Measurements from ENCODE around the gene CDK9. TPM values are rescaled to one million over a fixed set of nuclear protein-coding genes. Genes with fewer than 3 reads are reported as not detected.

Gene CDK9
- total RNA-seq, 1 experiment from 2014 or later = 62.1 TPM

DNA sequence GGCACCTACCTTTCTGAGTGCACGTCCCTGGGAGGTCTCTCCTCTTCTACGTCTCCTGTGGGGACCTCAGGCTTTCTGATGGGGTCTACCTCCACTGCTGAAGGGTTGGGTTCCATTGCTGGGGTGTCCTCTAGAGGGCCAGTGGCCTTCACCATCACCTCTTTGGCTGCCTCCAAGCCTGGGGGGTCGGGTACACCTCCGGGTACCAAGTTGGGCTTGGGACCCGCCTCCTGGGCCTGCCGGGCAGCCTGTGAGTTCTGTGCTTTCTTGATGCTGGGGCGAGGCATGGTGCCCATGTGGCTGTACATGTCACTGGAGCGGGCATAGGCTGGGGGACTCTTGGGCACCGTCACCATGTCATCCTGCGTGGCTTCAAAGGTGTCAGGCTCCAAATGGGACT, 11.9 kb upstream of the CDK9 start:
- TF ChIP-seq, protein P1, sequence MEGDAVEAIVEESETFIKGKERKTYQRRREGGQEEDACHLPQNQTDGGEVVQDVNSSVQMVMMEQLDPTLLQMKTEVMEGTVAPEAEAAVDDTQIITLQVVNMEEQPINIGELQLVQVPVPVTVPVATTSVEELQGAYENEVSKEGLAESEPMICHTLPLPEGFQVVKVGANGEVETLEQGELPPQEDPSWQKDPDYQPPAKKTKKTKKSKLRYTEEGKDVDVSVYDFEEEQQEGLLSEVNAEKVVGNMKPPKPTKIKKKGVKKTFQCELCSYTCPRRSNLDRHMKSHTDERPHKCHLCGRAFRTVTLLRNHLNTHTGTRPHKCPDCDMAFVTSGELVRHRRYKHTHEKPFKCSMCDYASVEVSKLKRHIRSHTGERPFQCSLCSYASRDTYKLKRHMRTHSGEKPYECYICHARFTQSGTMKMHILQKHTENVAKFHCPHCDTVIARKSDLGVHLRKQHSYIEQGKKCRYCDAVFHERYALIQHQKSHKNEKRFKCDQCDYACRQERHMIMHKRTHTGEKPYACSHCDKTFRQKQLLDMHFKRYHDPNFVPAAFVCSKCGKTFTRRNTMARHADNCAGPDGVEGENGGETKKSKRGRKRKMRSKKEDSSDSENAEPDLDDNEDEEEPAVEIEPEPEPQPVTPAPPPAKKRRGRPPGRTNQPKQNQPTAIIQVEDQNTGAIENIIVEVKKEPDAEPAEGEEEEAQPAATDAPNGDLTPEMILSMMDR (IDR thresholded peaks at IDR 0.05; ENCODE audit: unreplicated experiment) = no peak
- H3K4me3 Mint-ChIP-seq (ENCODE audit: unreplicated experiment) = no peak overlapping the region
- no peak for DNase-seq (ENCODE audit: unreplicated experiment)
- no peaks in the 10 kb centered on the region for H3K9me3 Mint-ChIP-seq (ENCODE audit: unreplicated experiment)
- no peaks in the 10 kb centered on the region for H3K4me1 Mint-ChIP-seq (ENCODE audit: insufficient read depth, unreplicated experiment)
- ChIA-PET CTCF (no interaction called here), POLR2A (interaction anchor here (1.2 kb wide), 2 partner anchors 13 to 204 kb away, joined by 3 read pairs; no protein-coding TSS in a partner anchor)
- intact Hi-C loops (cut with micrococcal nuclease) = no loop called here
- BruUV-seq (replicated peaks) = no TSS peak
- H3K27me3 Mint-ChIP-seq (ENCODE audit: insufficient read depth, unreplicated experiment) = no peaks in the 10 kb centered on the region
- no peaks in the 10 kb centered on the region for H3K36me3 Mint-ChIP-seq (ENCODE audit: insufficient read depth, unreplicated experiment)
- H3K27ac Mint-ChIP-seq (ENCODE audit: low read depth, unreplicated experiment) = no peak overlapping the region

DNA sequence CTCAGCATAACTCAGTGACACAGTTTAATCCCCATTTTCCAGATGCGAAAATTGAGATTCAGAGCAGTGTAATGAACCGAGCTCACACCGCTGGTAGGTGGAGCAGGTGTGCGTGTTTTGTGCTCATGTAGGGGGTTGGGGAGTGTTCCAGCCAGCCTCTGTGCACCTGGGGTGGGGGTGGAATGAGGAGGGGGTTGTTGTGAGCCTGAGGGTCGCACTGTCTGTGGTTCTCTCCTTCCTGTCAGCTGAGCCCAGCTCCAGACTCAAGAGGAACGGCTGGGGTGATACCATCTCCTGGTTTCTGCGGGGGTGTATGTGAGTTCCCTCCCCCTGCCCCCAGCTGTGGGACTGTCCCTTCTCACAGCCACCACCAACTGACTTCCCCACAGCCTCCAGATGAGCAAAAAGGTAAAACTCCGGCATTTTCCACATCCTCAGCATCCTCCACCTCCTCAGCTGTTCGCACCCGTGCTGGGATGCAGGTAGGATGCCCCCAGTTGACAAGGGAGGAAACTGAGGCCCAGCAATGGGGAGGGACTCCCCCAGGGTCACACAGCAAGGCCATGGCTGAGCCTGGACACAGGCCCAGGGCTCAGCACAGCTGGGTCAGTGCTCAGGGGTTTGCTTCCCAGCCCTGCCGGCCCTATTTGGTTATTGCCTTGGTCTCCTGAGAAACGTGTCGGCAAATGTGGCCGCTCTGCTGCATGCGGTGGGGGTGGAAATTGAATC, 9.5 kb upstream of the CDK9 start:
- intact Hi-C loops (cut with micrococcal nuclease) = no loop called here
- POLR2A ChIA-PET = interaction anchor here (0.7 kb wide), 1 partner anchor 102 kb away, joined by 3 read pairs; no protein-coding TSS in a partner anchor
- H3K36me3 Mint-ChIP-seq (ENCODE audit: insufficient read depth, unreplicated experiment) = no peaks in the 10 kb centered on the region
- no peak for DNase-seq (ENCODE audit: unreplicated experiment)
- BruUV-seq (replicated peaks) = no TSS peak
- CTCF ChIA-PET = interaction anchor here (0.7 kb wide), 1 partner anchor 17 kb away, joined by 4 read pairs; no protein-coding TSS in a partner anchor
- no peak overlapping the region for H3K4me3 Mint-ChIP-seq (ENCODE audit: unreplicated experiment)
- H3K4me1 Mint-ChIP-seq (ENCODE audit: insufficient read depth, unreplicated experiment) = no peaks in the 10 kb centered on the region
- no peaks in the 10 kb centered on the region for H3K9me3 Mint-ChIP-seq (ENCODE audit: unreplicated experiment)
- H3K27me3 Mint-ChIP-seq (ENCODE audit: insufficient read depth, unreplicated experiment) = no peaks in the 10 kb centered on the region
- TF ChIP-seq, protein P1 (IDR thresholded peaks at IDR 0.05; ENCODE audit: unreplicated experiment) = no peak
- H3K27ac Mint-ChIP-seq (ENCODE audit: low read depth, unreplicated experiment) = no peak overlapping the region

DNA sequence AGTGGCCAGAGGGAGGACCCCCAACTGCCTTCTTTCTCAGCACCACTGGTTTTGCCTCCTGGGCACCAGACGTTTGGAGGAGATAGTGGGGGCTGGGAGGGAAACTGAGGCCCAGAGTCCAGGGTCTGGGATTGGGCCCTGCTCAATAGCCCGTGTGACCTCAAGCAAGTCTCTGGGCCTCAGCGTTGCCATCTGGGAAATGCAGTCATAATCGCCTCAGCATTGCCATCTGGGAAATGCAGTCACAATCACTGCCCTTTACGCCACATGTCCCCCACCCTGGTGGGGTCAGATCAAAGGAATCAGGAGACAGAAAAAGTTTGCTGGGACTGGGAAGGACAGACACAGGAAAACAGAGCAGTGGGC, 8.9 kb upstream of the CDK9 start:
- Mint-ChIP-seq H3K4me3 (ENCODE audit: unreplicated experiment) (no peak overlapping the region), H3K4me1 (ENCODE audit: insufficient read depth, unreplicated experiment) (no peaks in the 10 kb centered on the region), H3K27ac (ENCODE audit: low read depth, unreplicated experiment) (no peak overlapping the region), H3K9me3 (ENCODE audit: unreplicated experiment) (no peaks in the 10 kb centered on the region), H3K27me3 (ENCODE audit: insufficient read depth, unreplicated experiment) (no peaks in the 10 kb centered on the region), H3K36me3 (ENCODE audit: insufficient read depth, unreplicated experiment) (no peaks in the 10 kb centered on the region)
- ChIA-PET POLR2A (no interaction called here), CTCF (no interaction called here)
- no TSS peak for BruUV-seq (replicated peaks)
- TF ChIP-seq, protein P1 (IDR thresholded peaks at IDR 0.05; ENCODE audit: unreplicated experiment) = no peak
- intact Hi-C loops (cut with micrococcal nuclease) = no loop called here
- DNase-seq (ENCODE audit: unreplicated experiment) = no peak

DNA sequence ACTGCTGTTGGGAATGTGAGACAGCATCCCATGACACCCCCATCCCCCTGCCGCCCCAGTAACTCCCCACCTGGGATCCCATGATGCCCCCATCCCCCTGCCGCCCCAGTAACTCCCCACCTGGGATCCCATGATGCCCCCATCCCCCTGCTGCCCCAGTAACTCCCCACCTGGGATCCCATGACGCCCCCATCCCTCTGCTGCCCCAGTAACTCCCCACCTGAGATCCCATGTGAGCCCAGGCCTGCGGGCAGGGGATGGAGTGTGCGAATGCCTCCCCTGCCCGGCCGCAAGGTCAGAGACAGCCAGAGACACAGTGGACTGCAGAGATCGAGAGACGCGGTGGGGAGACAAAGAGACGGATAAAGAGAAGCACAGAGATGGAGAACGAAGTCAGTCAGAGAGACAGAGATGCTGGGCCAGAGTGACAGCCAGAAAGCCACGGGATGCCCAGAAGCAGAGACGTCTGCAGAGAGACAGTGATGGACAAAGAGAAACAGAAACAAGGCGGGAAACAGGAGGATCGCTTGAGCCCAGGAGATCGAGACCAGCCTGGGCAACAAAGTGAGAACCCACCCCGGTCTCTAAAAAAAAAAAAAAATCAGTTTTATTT, 8.4 kb upstream of the CDK9 start:
- TF ChIP-seq, protein P1 (IDR thresholded peaks at IDR 0.05; ENCODE audit: unreplicated experiment) = no peak
- no peaks in the 10 kb centered on the region for H3K9me3 Mint-ChIP-seq (ENCODE audit: unreplicated experiment)
- ChIA-PET POLR2A (no interaction called here), CTCF (interaction anchor here (0.7 kb wide), 1 partner anchor 43 kb away, joined by 3 read pairs; no protein-coding TSS in a partner anchor)
- no peaks in the 10 kb centered on the region for H3K27me3 Mint-ChIP-seq (ENCODE audit: insufficient read depth, unreplicated experiment)
- H3K4me3 Mint-ChIP-seq (ENCODE audit: unreplicated experiment) = no peak overlapping the region
- H3K4me1 Mint-ChIP-seq (ENCODE audit: insufficient read depth, unreplicated experiment) = no peaks in the 10 kb centered on the region
- DNase-seq (ENCODE audit: unreplicated experiment) = no peak
- H3K36me3 Mint-ChIP-seq (ENCODE audit: insufficient read depth, unreplicated experiment) = no peaks in the 10 kb centered on the region
- peak overlapping the region; percentile 59 for H3K27ac Mint-ChIP-seq (ENCODE audit: low read depth, unreplicated experiment)
- no TSS peak for BruUV-seq (replicated peaks)
- intact Hi-C loops (cut with micrococcal nuclease) = no loop called here

Measured in MCF 10A (cell line).